ENCODE results near the gene C16orf89. TPM values are rescaled to one million over a fixed set of nuclear protein-coding genes. Genes with fewer than 3 reads are reported as not detected.

Gene C16orf89
- polyA plus RNA-seq, 1 donor (not counting 4 experiments of a cell fraction or from before 2014, with no cell fraction given), result not detected

DNA sequence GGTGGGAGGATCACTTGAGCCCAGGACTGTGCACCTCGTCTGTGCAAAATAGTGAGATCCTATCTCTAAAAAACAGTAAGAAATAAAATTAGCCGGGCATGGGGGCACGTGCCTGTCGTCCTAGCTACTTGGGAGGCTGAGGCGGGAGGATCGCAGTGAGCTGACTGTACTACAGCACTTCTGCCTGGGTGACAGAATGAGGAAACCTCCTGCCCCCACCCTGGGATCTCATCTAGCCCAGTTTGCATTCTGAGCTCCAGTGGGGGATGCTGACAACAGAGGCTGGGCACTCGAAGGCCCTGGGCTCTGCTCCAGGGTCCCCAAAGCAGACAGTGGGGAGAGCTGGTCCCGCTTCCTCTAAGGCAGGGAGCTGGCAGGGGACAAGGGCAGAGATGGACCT, 39.1 kb downstream of the C16orf89 start:
- no peaks in the 10 kb centered on the region for H3K27me3 ChIP-seq (ENCODE audit: control insufficient read depth, extremely low read depth, insufficient read depth, low read length)
- H3K27ac ChIP-seq (ENCODE audit: control insufficient read depth, insufficient read depth, low read length), result no peak overlapping the region
- H3K4me2 ChIP-seq (ENCODE audit: control insufficient read depth, extremely low read depth, insufficient read depth, low read depth, low read length), result no peak overlapping the region
- H3K4me3 ChIP-seq (ENCODE audit: control insufficient read depth in 2 of 3, extremely low read depth in 1 of 3, insufficient read depth in 2 of 3, low read depth in 1 of 3, low read length in 3 of 3), result no peak overlapping the region
- no peaks in the 10 kb centered on the region for H3K9me3 ChIP-seq (ENCODE audit: control insufficient read depth, low read depth, low read length)
- no peaks in the 10 kb centered on the region for H3K9me1 ChIP-seq (ENCODE audit: control insufficient read depth, extremely low read depth, insufficient read depth, low read length)
- TF ChIP-seq, protein P1, sequence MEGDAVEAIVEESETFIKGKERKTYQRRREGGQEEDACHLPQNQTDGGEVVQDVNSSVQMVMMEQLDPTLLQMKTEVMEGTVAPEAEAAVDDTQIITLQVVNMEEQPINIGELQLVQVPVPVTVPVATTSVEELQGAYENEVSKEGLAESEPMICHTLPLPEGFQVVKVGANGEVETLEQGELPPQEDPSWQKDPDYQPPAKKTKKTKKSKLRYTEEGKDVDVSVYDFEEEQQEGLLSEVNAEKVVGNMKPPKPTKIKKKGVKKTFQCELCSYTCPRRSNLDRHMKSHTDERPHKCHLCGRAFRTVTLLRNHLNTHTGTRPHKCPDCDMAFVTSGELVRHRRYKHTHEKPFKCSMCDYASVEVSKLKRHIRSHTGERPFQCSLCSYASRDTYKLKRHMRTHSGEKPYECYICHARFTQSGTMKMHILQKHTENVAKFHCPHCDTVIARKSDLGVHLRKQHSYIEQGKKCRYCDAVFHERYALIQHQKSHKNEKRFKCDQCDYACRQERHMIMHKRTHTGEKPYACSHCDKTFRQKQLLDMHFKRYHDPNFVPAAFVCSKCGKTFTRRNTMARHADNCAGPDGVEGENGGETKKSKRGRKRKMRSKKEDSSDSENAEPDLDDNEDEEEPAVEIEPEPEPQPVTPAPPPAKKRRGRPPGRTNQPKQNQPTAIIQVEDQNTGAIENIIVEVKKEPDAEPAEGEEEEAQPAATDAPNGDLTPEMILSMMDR (optimal IDR thresholded peaks at IDR 0.05 in 1 of 3, IDR thresholded peaks at IDR 0.05 in 1 of 3, conservative IDR thresholded peaks at IDR 0.05 in 1 of 3; ENCODE audit: extremely low read depth in 1 of 3, insufficient read depth in 2 of 3, low read length in 3 of 3), result no peak
- TF ChIP-seq EZH2 (IDR thresholded peaks at IDR 0.05; ENCODE audit: low read length), result no peak
- no peaks in the 10 kb centered on the region for H3K79me2 ChIP-seq (ENCODE audit: control insufficient read depth, insufficient read depth, low read length)
- FAIRE-seq (no peak), DNase-seq (ENCODE audit: low read depth, low spot score) (no peak)
- peaks cover 0 to 4% of the 10 kb centered on the region in 2 experiments for H3K36me3 ChIP-seq (ENCODE audit: control insufficient read depth in 2 of 2, extremely low read depth in 1 of 2, insufficient read depth in 2 of 2, low read length in 2 of 2)
- no peak overlapping the region for H3K9ac ChIP-seq (ENCODE audit: control insufficient read depth, extremely low read depth, insufficient read depth, low read length)
- dilution Hi-C loops (cut with MboI; ENCODE audit: extremely low pct_ligation_motif_present, low sequenced_read_pairs), result no loop called here
- no peaks in the 10 kb centered on the region for H3K4me1 ChIP-seq (ENCODE audit: control insufficient read depth, extremely low read depth, insufficient read depth, low read length)
- no peak overlapping the region for H2AFZ ChIP-seq (ENCODE audit: control insufficient read depth, low read length)
- H4K20me1 ChIP-seq (ENCODE audit: control insufficient read depth, extremely low read depth, insufficient read depth, low read length), result no peaks in the 10 kb centered on the region

DNA sequence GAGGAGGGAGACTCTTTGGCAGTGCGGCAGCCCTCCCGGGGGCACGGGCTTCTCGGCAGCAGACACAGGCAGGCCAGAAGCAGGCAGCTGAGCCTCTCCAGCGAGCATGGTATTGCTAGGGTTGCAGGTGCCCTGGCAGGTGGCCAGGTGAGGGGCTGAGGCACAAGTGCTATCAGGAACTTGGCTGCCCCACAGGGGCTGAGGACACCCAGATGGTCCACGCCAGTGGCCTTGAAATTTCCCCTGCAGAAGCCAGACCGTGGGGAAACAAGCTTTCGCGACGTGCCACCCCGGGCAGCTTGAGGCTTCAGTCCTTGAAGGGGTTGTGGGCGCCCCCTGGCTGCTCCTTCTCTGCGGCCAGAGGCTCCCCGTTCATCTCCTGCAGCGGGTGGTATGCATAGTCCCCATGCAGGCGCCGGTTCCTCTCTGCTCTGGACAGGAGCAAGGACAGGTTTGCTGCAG, 40.6 kb downstream of the C16orf89 start:
- H3K27ac ChIP-seq (ENCODE audit: control insufficient read depth, insufficient read depth, low read length), result no peak overlapping the region
- H3K4me2 ChIP-seq (ENCODE audit: control insufficient read depth, extremely low read depth, insufficient read depth, low read depth, low read length), result no peak overlapping the region
- H3K9me1 ChIP-seq (ENCODE audit: control insufficient read depth, extremely low read depth, insufficient read depth, low read length), result no peaks in the 10 kb centered on the region
- H3K36me3 ChIP-seq (ENCODE audit: control insufficient read depth in 2 of 2, extremely low read depth in 1 of 2, insufficient read depth in 2 of 2, low read length in 2 of 2), result peaks cover 0 to 4% of the 10 kb centered on the region in 2 experiments
- no peak for DNase-seq (ENCODE audit: low read depth, low spot score)
- no peak overlapping the region for H2AFZ ChIP-seq (ENCODE audit: control insufficient read depth, low read length)
- TF ChIP-seq EZH2 (IDR thresholded peaks at IDR 0.05; ENCODE audit: low read length), result no peak
- TF ChIP-seq, protein P1 (optimal IDR thresholded peaks at IDR 0.05 in 1 of 3, IDR thresholded peaks at IDR 0.05 in 1 of 3, conservative IDR thresholded peaks at IDR 0.05 in 1 of 3; ENCODE audit: extremely low read depth in 1 of 3, insufficient read depth in 2 of 3, low read length in 3 of 3), result peak in 1 of 3 experiments; percentile 15
- H3K79me2 ChIP-seq (ENCODE audit: control insufficient read depth, insufficient read depth, low read length), result no peaks in the 10 kb centered on the region
- dilution Hi-C loops (cut with MboI; ENCODE audit: extremely low pct_ligation_motif_present, low sequenced_read_pairs), result no loop called here
- H3K9ac ChIP-seq (ENCODE audit: control insufficient read depth, extremely low read depth, insufficient read depth, low read length), result no peak overlapping the region
- no peak for FAIRE-seq
- H3K9me3 ChIP-seq (ENCODE audit: control insufficient read depth, low read depth, low read length), result no peaks in the 10 kb centered on the region
- peaks cover under 1% of the 10 kb centered on the region for H3K27me3 ChIP-seq (ENCODE audit: control insufficient read depth, extremely low read depth, insufficient read depth, low read length)
- no peak overlapping the region for H3K4me3 ChIP-seq (ENCODE audit: control insufficient read depth in 2 of 3, extremely low read depth in 1 of 3, insufficient read depth in 2 of 3, low read depth in 1 of 3, low read length in 3 of 3)
- H3K4me1 ChIP-seq (ENCODE audit: control insufficient read depth, extremely low read depth, insufficient read depth, low read length), result no peaks in the 10 kb centered on the region
- H4K20me1 ChIP-seq (ENCODE audit: control insufficient read depth, extremely low read depth, insufficient read depth, low read length), result no peaks in the 10 kb centered on the region
